ENCODE results near the gene GDF9. TPM values are rescaled to one million over a fixed set of nuclear protein-coding genes. Genes with fewer than 3 reads are reported as not detected.

GDF9 gene
- total RNA-seq, 1 experiment from 2014 or later, result 0.51 TPM

GRCh38 chr5:132824426-132824825 lies 41.8 kb downstream of the GDF9 start:
- ChIA-PET CTCF (interaction anchor here (0.7 to 3.9 kb wide), 3 partner anchors 30 to 297 kb away, joined by 3 to 17 read pairs (median 6); no protein-coding TSS in a partner anchor), POLR2A (interaction anchor here (1.0 to 1.7 kb wide), 4 partner anchors 40 to 73 kb away, joined by 3 to 7 read pairs (median 3); partner anchors contain the start of genes GDF9 and UQCRQ)
- DNase-seq (ENCODE audit: unreplicated experiment), result no peak
- TF ChIP-seq CTCF (IDR thresholded peaks at IDR 0.05; ENCODE audit: unreplicated experiment), result no peak
- H3K4me3 Mint-ChIP-seq (ENCODE audit: unreplicated experiment), result no peak overlapping the region
- no peaks in the 10 kb centered on the region for H3K9me3 Mint-ChIP-seq (ENCODE audit: unreplicated experiment)
- BruUV-seq (replicated peaks), result no TSS peak
- peaks cover 17% of the 10 kb centered on the region for H3K4me1 Mint-ChIP-seq (ENCODE audit: insufficient read depth, unreplicated experiment)
- H3K27ac Mint-ChIP-seq (ENCODE audit: low read depth, unreplicated experiment), result no peak overlapping the region
- intact Hi-C loops (cut with micrococcal nuclease), result loop anchor here (5.0 kb wide), 2 partner anchors 317 to 437 kb away; no protein-coding TSS in a partner anchor
- H3K36me3 Mint-ChIP-seq (ENCODE audit: insufficient read depth, unreplicated experiment), result peaks cover 35% of the 10 kb centered on the region
- H3K27me3 Mint-ChIP-seq (ENCODE audit: insufficient read depth, unreplicated experiment), result no peaks in the 10 kb centered on the region

- Mint-ChIP-seq H3K27me3 (ENCODE audit: insufficient read depth, unreplicated experiment) (no peaks in the 10 kb centered on the region), H3K36me3 (ENCODE audit: insufficient read depth, unreplicated experiment) (peaks cover 40% of the 10 kb centered on the region), H3K4me3 (ENCODE audit: unreplicated experiment) (no peak overlapping the region), H3K4me1 (ENCODE audit: insufficient read depth, unreplicated experiment) (peaks cover 11% of the 10 kb centered on the region), H3K27ac (ENCODE audit: low read depth, unreplicated experiment) (no peak overlapping the region), H3K9me3 (ENCODE audit: unreplicated experiment) (no peaks in the 10 kb centered on the region)
- CTCF ChIA-PET, result interaction anchor here (0.6 to 3.9 kb wide), 4 partner anchors 31 to 297 kb away, joined by 3 to 17 read pairs (median 4); no protein-coding TSS in a partner anchor
- TF ChIP-seq CTCF (IDR thresholded peaks at IDR 0.05; ENCODE audit: unreplicated experiment), result no peak
- POLR2A ChIA-PET, result interaction anchor here (0.6 to 1.7 kb wide), 3 partner anchors 41 to 135 kb away, joined by 3 to 7 read pairs (median 3); partner anchors contain the start of genes GDF9 and UQCRQ
- intact Hi-C loops (cut with micrococcal nuclease), result loop anchor here (5.0 kb wide), 2 partner anchors 316 to 436 kb away; no protein-coding TSS in a partner anchor
- no TSS peak for BruUV-seq (replicated peaks)
- DNase-seq (ENCODE audit: unreplicated experiment), result no peak
These were observed 42.7 kb downstream of the GDF9 start for GRCh38 chr5:132823481-132824050.

GRCh38 chr5:132822650-132823480 lies 43.4 kb downstream of the GDF9 start:
- H3K27me3 Mint-ChIP-seq (ENCODE audit: insufficient read depth, unreplicated experiment), result no peaks in the 10 kb centered on the region
- POLR2A ChIA-PET, result interaction anchor here (0.6 to 1.7 kb wide), 2 partner anchors 43 to 134 kb away, joined by 3 to 7 read pairs; partner anchors contain the start of genes GDF9 and UQCRQ
- intact Hi-C loops (cut with micrococcal nuclease), result loop anchor here (5.0 kb wide), 2 partner anchors 316 to 436 kb away; no protein-coding TSS in a partner anchor
- peaks cover 40% of the 10 kb centered on the region for H3K36me3 Mint-ChIP-seq (ENCODE audit: insufficient read depth, unreplicated experiment)
- no peak overlapping the region for H3K4me3 Mint-ChIP-seq (ENCODE audit: unreplicated experiment)
- H3K9me3 Mint-ChIP-seq (ENCODE audit: unreplicated experiment), result no peaks in the 10 kb centered on the region
- peaks cover 11% of the 10 kb centered on the region for H3K4me1 Mint-ChIP-seq (ENCODE audit: insufficient read depth, unreplicated experiment)
- BruUV-seq (replicated peaks), result no TSS peak
- DNase-seq (ENCODE audit: unreplicated experiment), result no peak
- TF ChIP-seq CTCF (IDR thresholded peaks at IDR 0.05; ENCODE audit: unreplicated experiment), result no peak
- no peak overlapping the region for H3K27ac Mint-ChIP-seq (ENCODE audit: low read depth, unreplicated experiment)
- CTCF ChIA-PET, result interaction anchor here (0.6 to 3.9 kb wide), 2 partner anchors 28 to 296 kb away, joined by 3 to 17 read pairs; no protein-coding TSS in a partner anchor

Data from MCF 10A (cell line).